NCI-H226 (cell line): Measurements from ENCODE around the gene DTNB.
A peak's percentile ranks its signal among the peaks of the same experiment; 100 is the strongest.

Experiments used
- DNase-seq: peaks from one replicate; pipeline ENCODE4 v3.0.0-alpha.2; 2015

Gene DTNB

DNA sequence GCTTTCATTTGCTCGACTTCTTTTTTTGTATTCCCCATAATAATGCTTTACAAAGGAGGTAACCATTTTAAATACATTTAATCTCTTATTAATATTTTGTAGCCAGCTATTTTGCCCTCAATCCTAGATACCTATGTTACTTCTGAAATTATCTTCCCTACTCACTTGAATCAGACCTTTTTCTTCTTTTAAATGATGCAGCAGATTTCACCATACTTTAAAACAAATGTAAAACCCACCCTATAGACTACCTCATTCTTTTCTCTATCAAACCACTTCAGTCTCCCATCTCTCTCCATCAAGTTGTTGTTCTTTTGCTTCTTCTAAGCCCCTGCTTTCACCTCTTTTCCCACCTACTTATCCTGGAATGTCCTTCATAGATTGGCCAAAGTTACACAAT is 180.2 kb downstream of the DTNB start:
- DNase-seq, result no peak

DNA sequence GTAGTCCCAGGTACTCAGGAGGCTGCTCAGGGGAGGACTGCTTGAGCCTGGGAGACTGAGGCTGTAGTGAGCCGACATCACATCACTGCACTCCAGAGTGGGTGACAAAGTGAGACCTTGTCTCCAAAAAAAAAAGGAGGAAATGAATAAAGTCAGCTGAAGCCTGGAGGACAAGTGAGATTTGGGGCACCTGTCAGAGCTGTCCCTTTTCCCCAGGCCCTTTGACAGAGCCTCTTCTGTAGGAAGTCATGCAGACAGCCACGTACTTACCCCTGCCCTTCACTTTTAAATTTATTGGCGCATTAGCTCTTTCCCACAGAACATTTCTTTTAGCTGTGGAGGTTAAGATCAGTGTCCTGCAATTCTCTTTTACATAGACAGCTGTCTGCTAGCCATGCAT is 180.7 kb downstream of the DTNB start:
- no peak for DNase-seq

DNA sequence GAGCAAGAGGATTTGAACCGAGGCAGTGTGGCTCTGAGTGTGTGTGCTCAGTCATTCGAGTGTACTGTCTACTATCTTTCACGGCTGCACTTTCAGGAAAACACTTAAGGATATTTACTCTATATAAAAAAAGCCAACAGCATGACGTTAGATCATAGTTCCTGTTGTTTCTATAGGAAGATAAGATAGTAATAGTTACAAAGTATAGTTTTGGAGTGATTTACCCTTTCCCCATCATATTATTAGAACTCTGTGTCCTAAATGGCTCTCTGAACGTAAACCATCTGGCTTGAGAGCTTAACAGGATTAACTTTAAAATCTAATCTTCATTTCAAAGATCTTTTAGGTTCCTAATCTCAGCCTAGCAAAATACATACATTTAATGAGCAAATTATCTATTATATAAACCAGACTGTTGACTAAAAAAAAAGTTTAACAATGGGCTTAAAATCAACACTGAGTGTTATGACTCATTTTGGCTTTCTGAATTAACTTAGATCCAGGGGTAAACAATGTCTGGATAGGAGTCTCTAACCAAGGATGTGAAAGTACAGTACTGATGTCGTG is 181.3 kb downstream of the DTNB start:
- DNase-seq, result no peak

GRCh38 chr2:25491003-25491696 is 182.2 kb downstream of the DTNB start:
- DNase-seq, result peak; percentile 29

DNA sequence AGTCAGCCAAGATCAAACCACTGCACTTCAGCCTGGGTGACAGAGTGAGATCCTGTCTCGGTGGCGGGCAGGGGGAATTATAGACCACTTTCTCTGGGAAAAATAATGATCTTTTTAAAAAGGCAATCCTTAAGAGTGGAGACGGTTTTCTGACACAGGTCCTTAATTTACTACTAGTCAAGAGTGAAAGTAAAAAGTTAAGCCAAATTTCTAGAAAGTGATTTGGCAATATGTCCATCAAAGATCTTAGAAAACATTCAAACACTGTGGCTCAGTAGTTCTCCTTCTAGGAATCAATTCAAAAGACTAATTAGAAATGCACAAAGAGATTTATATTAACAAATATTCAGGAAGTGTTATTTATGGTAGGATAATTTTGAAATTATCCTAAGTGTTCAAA is 183.2 kb downstream of the DTNB start:
- DNase-seq, result no peak

DNA sequence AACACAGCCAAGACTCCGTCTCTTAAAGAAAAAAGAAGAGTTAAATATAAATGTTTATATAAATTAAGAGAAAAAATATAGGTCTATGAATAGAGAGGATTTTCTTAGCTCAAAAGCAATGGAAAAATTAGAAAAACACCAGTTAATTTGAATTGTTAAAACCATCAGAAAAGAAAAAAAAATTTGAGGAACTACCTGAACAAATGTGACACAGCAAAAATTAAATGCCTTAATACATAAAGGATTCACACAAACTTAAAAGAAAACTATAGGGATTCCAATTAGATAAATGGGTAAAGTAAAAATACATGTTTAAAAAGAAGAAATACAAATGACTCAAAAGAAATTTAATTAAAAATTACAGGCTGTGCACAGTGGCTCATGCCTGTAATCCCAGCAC is 183.7 kb downstream of the DTNB start:
- no peak for DNase-seq

DNA sequence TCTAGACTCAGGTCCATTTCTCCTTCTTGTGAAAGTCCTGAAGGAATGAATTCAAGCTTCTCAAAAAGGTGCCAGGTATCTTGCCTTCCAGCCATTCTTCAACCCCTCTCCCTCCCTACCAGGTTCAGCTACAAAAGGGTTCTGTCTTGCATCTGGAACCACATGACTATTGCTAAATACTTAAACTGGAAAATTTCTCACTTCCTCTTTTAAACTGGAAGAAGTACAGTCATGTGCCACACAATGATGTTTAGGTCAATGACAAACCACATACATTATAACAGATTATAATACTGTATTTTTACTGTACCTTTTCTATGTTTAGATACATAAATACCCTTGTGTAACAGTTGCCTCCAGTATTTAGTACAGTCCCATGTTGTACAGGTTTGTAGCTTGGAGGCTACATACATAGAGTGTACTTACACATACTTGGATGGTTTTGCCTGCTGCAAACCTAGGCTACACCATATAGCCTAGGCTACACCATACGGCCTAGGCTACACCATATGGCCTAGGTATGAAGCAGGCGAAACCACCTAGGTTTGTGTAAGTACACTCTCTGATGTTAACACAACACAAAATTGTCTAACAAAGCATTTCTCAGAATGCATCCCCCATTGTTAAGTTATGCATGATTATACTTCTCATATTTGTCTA is 189.6 kb downstream of the DTNB start:
- no peak for DNase-seq

DNA sequence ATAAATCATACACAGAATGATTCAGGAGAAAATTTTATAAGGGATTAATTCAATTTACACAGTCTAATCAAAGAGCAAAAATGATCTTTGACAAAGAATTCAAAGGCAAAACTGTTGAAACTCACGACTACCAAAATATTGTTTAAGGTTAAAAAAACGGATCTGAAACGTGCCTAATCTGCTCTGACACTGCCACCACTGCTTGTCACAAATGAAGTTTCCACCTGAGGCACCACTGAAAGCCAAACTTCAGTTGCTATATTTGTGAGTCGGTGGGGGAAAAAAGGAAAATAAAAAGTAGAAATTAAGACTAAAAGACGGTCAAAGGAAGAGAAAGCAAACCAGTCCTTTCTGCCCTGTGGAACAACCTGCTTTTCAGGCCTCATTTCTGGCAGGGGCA is 191.0 kb downstream of the DTNB start:
- no peak for DNase-seq

GRCh38 chr2:25481381-25482300 is 191.7 kb downstream of the DTNB start:
- peak; percentile 39 for DNase-seq

- DNase-seq, result no peak
Measured at GRCh38 chr2:25480561-25480960, 192.8 kb downstream of the DTNB start.

DNA sequence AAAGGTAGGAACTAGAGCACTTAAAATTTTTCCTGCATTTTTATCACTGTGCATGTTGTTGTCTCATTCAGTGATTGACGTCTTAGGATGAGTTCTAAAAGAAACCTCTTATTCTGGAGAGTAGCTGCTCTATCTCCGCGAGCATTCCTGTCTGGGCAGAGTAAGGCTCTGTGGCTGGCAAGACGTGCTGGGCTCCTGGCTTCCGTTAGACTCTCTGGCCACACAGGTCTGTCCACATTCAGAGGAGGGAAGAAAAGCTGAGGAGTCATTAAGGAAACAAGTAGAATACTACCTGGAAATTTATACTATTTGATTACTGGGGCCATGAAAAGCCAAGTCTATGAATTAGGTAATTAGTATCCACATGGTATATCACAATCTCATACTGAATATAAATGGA is 193.6 kb downstream of the DTNB start:
- no peak for DNase-seq

GRCh38 chr2:25478736-25479135 is 194.6 kb downstream of the DTNB start:
- no peak for DNase-seq

GRCh38 chr2:25473758-25474340 is 199.5 kb downstream of the DTNB start:
- peak; percentile 38 for DNase-seq

- DNase-seq, result peak; percentile 28
Measured at GRCh38 chr2:25473131-25473530, 200.2 kb downstream of the DTNB start.

- DNase-seq, result no peak
Measured at GRCh38 chr2:25470806-25471205, 202.6 kb downstream of the DTNB start.

DNA sequence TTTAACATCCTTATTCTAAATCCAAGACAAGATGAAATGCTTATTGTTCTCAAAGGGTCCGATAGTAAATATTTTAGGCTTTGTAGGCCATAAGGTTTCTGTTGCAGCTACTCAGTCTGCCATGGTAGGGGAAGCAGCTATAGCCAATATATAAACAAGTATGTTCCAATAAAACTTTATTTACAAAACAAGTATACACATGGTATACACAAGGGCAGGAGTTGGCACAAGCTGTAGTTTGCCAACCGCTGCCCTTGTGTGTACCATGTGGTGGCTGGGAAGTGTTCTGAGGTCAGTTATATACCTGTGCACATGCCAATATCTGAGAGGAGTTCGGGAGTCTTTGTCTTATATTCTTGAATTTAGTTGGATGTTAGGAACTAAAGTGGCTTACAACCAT is 205.6 kb downstream of the DTNB start:
- DNase-seq, result no peak

GRCh38 chr2:25462021-25462420 is 211.4 kb downstream of the DTNB start:
- DNase-seq, result no peak

- no peak for DNase-seq
Measured at GRCh38 chr2:25460261-25460905, 213.0 kb downstream of the DTNB start.

DNA sequence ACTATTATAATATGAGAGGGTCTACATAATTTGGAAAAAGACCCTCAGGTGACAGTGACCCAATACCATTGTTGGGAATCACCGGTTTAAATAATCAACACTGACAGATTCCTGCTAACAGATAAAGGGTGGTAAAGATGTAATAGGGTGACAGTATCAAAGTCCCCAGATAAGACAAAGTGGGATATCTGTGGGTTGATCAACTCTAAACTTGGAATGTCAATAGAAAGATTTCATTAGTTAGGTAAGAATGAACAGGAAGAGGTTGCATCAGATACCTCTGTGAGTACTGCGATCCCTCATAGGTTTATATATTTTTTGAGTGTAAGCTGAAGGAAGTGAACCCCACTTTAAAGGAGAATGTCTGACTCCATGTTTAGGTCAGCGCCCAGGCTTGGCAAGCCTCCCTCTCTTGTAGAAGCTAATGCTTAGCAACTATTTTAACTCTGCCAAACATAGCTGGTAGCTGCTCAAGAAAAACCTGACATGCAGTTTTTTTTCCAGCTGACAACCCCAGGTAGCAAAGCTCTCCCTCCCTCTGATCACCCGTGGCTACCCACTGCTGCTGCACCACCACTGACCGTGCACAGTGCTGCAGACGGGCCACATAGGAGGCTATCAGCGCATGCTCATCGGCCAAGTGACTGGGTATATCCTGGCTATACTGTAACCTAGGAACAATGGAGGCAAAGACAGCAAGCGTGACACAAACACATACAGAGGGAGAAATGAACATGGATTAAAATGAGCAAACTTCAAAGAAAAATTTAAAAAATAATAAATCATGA is 218.4 kb downstream of the DTNB start:
- DNase-seq, result peak; percentile 20

DNA sequence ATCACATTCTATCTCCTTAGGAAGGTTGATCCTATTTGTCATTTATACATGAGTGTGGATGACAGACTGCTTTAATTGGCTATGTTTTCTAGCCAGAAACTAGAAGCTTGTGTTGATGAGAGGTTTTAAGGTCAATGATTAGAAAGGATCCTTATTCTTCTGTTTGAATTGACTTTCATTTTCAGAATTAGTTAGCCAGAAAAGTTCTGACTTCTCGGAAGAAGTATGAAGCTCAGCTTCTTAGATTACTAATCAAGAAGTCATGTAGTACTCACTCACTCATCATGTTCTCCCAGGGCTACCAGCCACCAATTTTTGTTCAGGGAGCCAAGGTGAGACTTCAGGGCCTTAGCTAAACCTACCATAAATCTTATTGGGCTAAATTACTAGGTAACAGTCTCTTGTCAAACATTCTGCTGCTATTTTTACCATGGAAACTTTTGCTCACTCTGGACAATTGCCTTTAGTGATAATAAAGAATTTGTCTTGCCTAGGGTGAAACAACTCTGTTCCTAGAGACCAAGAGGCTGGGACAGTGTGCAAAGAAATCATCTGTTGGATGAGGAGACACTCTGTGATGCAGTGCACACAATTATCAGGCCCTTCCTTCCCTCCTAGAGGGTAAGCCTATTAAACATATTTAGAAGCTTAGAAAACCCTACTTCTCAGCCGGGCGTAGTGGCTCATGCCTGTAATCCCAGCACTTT is 220.0 kb downstream of the DTNB start:
- no peak for DNase-seq

- no peak for DNase-seq
Measured at GRCh38 chr2:25448808-25449207, 224.6 kb downstream of the DTNB start.
